Skeletal muscle tissue (tissue), 4 donors: Measurements from ENCODE around the gene MUTYH. TPM values are rescaled to one million over a fixed set of nuclear protein-coding genes. Genes with fewer than 3 reads are reported as not detected.
"Not testable (repeated sequence)": the region's sequence is repeated elsewhere in the genome, so short reads cannot be mapped to it uniquely, and the experiment has no call there.

ENCODE experiments used
- H3K27ac ChIP-seq: one replicate; pipeline ENCODE4 v1.7.0; 2013; ENCODE audit warnings: mild to moderate bottlenecking, low read depth, low read length, inconsistent platforms
- H3K27me3 ChIP-seq, 3 donors: one replicate each; pipeline ENCODE4 v1.7.0; 2013; ENCODE audit warnings: low read length in 3 of 3; ENCODE audit not compliant: control insufficient read depth in 3 of 3, insufficient read depth in 3 of 3
- H3K36me3 ChIP-seq, 3 donors: one replicate each; pipeline ENCODE4 v1.7.0; 2013; ENCODE audit warnings: low read length in 3 of 3; ENCODE audit not compliant: control insufficient read depth in 3 of 3, insufficient read depth in 3 of 3
- H3K4me1 ChIP-seq, 3 donors: one replicate each; pipeline ENCODE4 v1.7.0; 2013; ENCODE audit warnings: low read length in 3 of 3, mild to moderate bottlenecking in 3 of 3; ENCODE audit not compliant: control insufficient read depth in 3 of 3, insufficient read depth in 3 of 3
- H3K4me3 ChIP-seq, 3 donors: one replicate each; pipeline ENCODE4 v1.7.0; 2013; ENCODE audit warnings: low read length in 3 of 3
- H3K9ac ChIP-seq, 3 donors: one replicate each; pipeline ENCODE4 v1.7.0; 2013; ENCODE audit warnings: low read length in 3 of 3, mild to moderate bottlenecking in 3 of 3, moderate library complexity in 2 of 3, low read depth in 1 of 3
- H3K9me3 ChIP-seq, 3 donors: one replicate each; pipeline ENCODE4 v1.7.0; 2013; ENCODE audit warnings: low read length in 3 of 3; ENCODE audit not compliant: control insufficient read depth in 3 of 3
- total RNA-seq: library from RNA; depleted of rRNA; stranded (reverse); fragments of >200 nt; gene quantifications from one replicate; pipeline ENCODE4 v1.2.3, GENCODE V29; 2014
- donor health status: Osteomylitis.

MUTYH gene
- total RNA-seq = 12.5 TPM

- Histone ChIP-seq H3K9me3 (no peaks in the 10 kb centered on the region), H3K9ac (peak within 1 kb of the TSS; percentile 96 to 99 (median 98)), H3K4me3 (peak within 1 kb of the TSS; percentile 95 to 99 (median 95)), H3K27ac (peak within 1 kb of the TSS; percentile 97), H3K27me3 (no peaks in the 10 kb centered on the region), H3K36me3 (peaks cover 34 to 38% (median 34%) of the 10 kb centered on the region in 3 donors), H3K4me1 (peaks cover 18 to 44% (median 27%) of the 10 kb centered on the region in 3 donors)
Measured at GRCh38 chr1:45339789-45340558, at the start of gene MUTYH, which contains the start of gene TOE1. Gene MUTYH (minus strand): TSS chr1:45340440. CDS start chr1:45334505, 5,935 bp downstream. Gene TOE1 (plus strand): TSS chr1:45340170. CDS start chr1:45340253, 83 bp downstream.

- Histone ChIP-seq H3K4me1 (no peaks in the 10 kb centered on the region), H3K4me3 (no peak overlapping the region), H3K9me3 (no peaks in the 10 kb centered on the region), H3K27me3 (no peaks in the 10 kb centered on the region), H3K36me3 (no peaks in the 10 kb centered on the region), H3K9ac (no peak overlapping the region), H3K27ac (no peak overlapping the region)
Measured at GRCh38 chr1:45386219-45386618, 46.0 kb upstream of the MUTYH start.

GRCh38 chr1:45385302-45385701 is 45.1 kb upstream of the MUTYH start:
- Histone ChIP-seq H3K27me3 (no peaks in the 10 kb centered on the region), H3K4me1 (no peaks in the 10 kb centered on the region), H3K4me3 (no peak overlapping the region), H3K27ac (no peak overlapping the region), H3K36me3 (no peaks in the 10 kb centered on the region), H3K9ac (no peak overlapping the region), H3K9me3 (no peaks in the 10 kb centered on the region)

- H3K4me1 ChIP-seq, H3K9ac ChIP-seq, H3K4me3 ChIP-seq, H3K9me3 ChIP-seq, H3K27me3 ChIP-seq, H3K27ac ChIP-seq, H3K36me3 ChIP-seq: not testable (repeated sequence)
Measured at GRCh38 chr1:45384213-45384612, 44.0 kb upstream of the MUTYH start.

- Histone ChIP-seq H3K9ac (no peak overlapping the region), H3K36me3 (no peaks in the 10 kb centered on the region), H3K4me3 (no peak overlapping the region), H3K27me3 (no peaks in the 10 kb centered on the region), H3K4me1 (no peaks in the 10 kb centered on the region), H3K27ac (no peak overlapping the region), H3K9me3 (no peaks in the 10 kb centered on the region)
Measured at GRCh38 chr1:45383191-45383590, 43.0 kb upstream of the MUTYH start.

- Histone ChIP-seq H3K27ac (no peak overlapping the region), H3K36me3 (no peaks in the 10 kb centered on the region), H3K27me3 (no peaks in the 10 kb centered on the region), H3K4me1 (peaks cover 0 to 2% (median under 1%) of the 10 kb centered on the region in 3 donors), H3K9ac (no peak overlapping the region), H3K9me3 (no peaks in the 10 kb centered on the region), H3K4me3 (no peak overlapping the region)
Measured at GRCh38 chr1:45381243-45381642, 41.0 kb upstream of the MUTYH start.

- H3K9ac ChIP-seq = no peak overlapping the region
- no peak overlapping the region for H3K4me3 ChIP-seq
- H3K36me3 ChIP-seq = no peaks in the 10 kb centered on the region
- H3K27me3 ChIP-seq = no peaks in the 10 kb centered on the region
- no peak overlapping the region for H3K27ac ChIP-seq
- no peaks in the 10 kb centered on the region for H3K9me3 ChIP-seq
- peaks cover 0 to 5% (median 4%) of the 10 kb centered on the region in 3 donors for H3K4me1 ChIP-seq
Measured at GRCh38 chr1:45380730-45381129, 40.5 kb upstream of the MUTYH start.

GRCh38 chr1:45380125-45380524 is 39.9 kb upstream of the MUTYH start:
- H3K4me1 ChIP-seq = peaks cover 0 to 9% (median 4%) of the 10 kb centered on the region in 3 donors
- H3K36me3 ChIP-seq = no peaks in the 10 kb centered on the region
- H3K9me3 ChIP-seq = no peaks in the 10 kb centered on the region
- no peak overlapping the region for H3K27ac ChIP-seq
- no peak overlapping the region for H3K9ac ChIP-seq
- no peaks in the 10 kb centered on the region for H3K27me3 ChIP-seq
- H3K4me3 ChIP-seq = no peak overlapping the region

GRCh38 chr1:45379524-45379923 is 39.3 kb upstream of the MUTYH start:
- Histone ChIP-seq H3K9me3 (no peaks in the 10 kb centered on the region), H3K4me3 (no peak overlapping the region)

GRCh38 chr1:45378184-45378583 is 37.9 kb upstream of the MUTYH start:
- Histone ChIP-seq H3K9me3 (no peaks in the 10 kb centered on the region), H3K27ac (no peak overlapping the region), H3K36me3 (no peaks in the 10 kb centered on the region), H3K27me3 (no peaks in the 10 kb centered on the region), H3K9ac (no peak overlapping the region), H3K4me1 (peaks cover 0 to 12% (median 4%) of the 10 kb centered on the region in 3 donors), H3K4me3 (no peak overlapping the region)

More at GRCh38 chr1:45379524-45379923, 39.3 kb upstream of the MUTYH start:
- H3K4me1 ChIP-seq = peaks cover 0 to 9% (median 4%) of the 10 kb centered on the region in 3 donors
- no peak overlapping the region for H3K9ac ChIP-seq
- no peaks in the 10 kb centered on the region for H3K27me3 ChIP-seq
- no peak overlapping the region for H3K27ac ChIP-seq
- no peaks in the 10 kb centered on the region for H3K36me3 ChIP-seq
